NCI-H2081 (cell line): Measurements from ENCODE around the gene SMIM36.
"Not testable (repeated sequence)": the region's sequence is repeated elsewhere in the genome, so short reads cannot be mapped to it uniquely, and the experiment has no call there.

Experiments used
- DNase-seq, 2 experiments: peaks; one replicate each; lab custom pipeline; 2025; lab: John Stamatoyannopoulos, UW

Gene SMIM36

GRCh38 chr17:55510986-55511721, at the start of gene SMIM36:
Gene SMIM36 (minus strand): TSS chr17:55511452.
- DNase-seq: no peak

GRCh38 chr17:55555772-55556171, 44.5 kb upstream of the SMIM36 start:
- DNase-seq: no peak

- no peak for DNase-seq
These were observed 37.9 kb upstream of the SMIM36 start for GRCh38 chr17:55549140-55549539.

GRCh38 chr17:55546991-55547664, 35.9 kb upstream of the SMIM36 start:
- no peak for DNase-seq

- DNase-seq: no peak
These were observed 35.2 kb upstream of the SMIM36 start for GRCh38 chr17:55546481-55546880.

GRCh38 chr17:55545806-55546205, 34.6 kb upstream of the SMIM36 start:
- no peak for DNase-seq

GRCh38 chr17:55543709-55544108, 32.5 kb upstream of the SMIM36 start:
- DNase-seq: no peak

GRCh38 chr17:55540414-55541091, 29.3 kb upstream of the SMIM36 start:
- DNase-seq: no peak

- DNase-seq: no peak
These were observed 25.0 kb upstream of the SMIM36 start for GRCh38 chr17:55536205-55536604.

GRCh38 chr17:55533608-55534007, 22.4 kb upstream of the SMIM36 start:
- no peak for DNase-seq

- DNase-seq: no peak
These were observed 21.4 kb upstream of the SMIM36 start for GRCh38 chr17:55532670-55533069.

GRCh38 chr17:55531053-55531728, 19.9 kb upstream of the SMIM36 start:
- DNase-seq: no peak

GRCh38 chr17:55530064-55530463, 18.8 kb upstream of the SMIM36 start:
- no peak for DNase-seq

GRCh38 chr17:55527540-55528118, 16.4 kb upstream of the SMIM36 start:
- DNase-seq: peak; percentile 16 to 23

- DNase-seq: no peak
These were observed 13.4 kb upstream of the SMIM36 start for GRCh38 chr17:55524440-55525220.

- not testable (repeated sequence) for DNase-seq
These were observed 11.8 kb upstream of the SMIM36 start for GRCh38 chr17:55523032-55523431.

GRCh38 chr17:55521186-55521585, 9.9 kb upstream of the SMIM36 start:
- no peak for DNase-seq

GRCh38 chr17:55520402-55520801, 9.2 kb upstream of the SMIM36 start:
- no peak for DNase-seq

- DNase-seq: no peak
These were observed 7.3 kb upstream of the SMIM36 start for GRCh38 chr17:55518510-55518909.

- DNase-seq: peak; percentile 71 to 79
These were observed 2.8 kb upstream of the SMIM36 start for GRCh38 chr17:55513885-55514590.

- not testable (repeated sequence) for DNase-seq
These were observed 3.6 kb downstream of the SMIM36 start for GRCh38 chr17:55507669-55508068.
